ENCODE measurements around the gene PMS2.
"Not testable (repeated sequence)": the region's sequence is repeated elsewhere in the genome, so short reads cannot be mapped to it uniquely, and the experiment has no call there.

GRCh38 chr7:6051185-6051584 is 42.3 kb upstream of the PMS2 start:
- TF ChIP-seq, protein P1, sequence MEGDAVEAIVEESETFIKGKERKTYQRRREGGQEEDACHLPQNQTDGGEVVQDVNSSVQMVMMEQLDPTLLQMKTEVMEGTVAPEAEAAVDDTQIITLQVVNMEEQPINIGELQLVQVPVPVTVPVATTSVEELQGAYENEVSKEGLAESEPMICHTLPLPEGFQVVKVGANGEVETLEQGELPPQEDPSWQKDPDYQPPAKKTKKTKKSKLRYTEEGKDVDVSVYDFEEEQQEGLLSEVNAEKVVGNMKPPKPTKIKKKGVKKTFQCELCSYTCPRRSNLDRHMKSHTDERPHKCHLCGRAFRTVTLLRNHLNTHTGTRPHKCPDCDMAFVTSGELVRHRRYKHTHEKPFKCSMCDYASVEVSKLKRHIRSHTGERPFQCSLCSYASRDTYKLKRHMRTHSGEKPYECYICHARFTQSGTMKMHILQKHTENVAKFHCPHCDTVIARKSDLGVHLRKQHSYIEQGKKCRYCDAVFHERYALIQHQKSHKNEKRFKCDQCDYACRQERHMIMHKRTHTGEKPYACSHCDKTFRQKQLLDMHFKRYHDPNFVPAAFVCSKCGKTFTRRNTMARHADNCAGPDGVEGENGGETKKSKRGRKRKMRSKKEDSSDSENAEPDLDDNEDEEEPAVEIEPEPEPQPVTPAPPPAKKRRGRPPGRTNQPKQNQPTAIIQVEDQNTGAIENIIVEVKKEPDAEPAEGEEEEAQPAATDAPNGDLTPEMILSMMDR (IDR thresholded peaks at IDR 0.05) = not testable (repeated sequence)
- not testable (repeated sequence) for TF ChIP-seq POLR2A, POLR2AphosphoS5 (IDR thresholded peaks at IDR 0.05)

Measured in gastroesophageal sphincter (tissue), 3 donors.